ENCODE data around the gene CDYL2.

Gene CDYL2

DNA sequence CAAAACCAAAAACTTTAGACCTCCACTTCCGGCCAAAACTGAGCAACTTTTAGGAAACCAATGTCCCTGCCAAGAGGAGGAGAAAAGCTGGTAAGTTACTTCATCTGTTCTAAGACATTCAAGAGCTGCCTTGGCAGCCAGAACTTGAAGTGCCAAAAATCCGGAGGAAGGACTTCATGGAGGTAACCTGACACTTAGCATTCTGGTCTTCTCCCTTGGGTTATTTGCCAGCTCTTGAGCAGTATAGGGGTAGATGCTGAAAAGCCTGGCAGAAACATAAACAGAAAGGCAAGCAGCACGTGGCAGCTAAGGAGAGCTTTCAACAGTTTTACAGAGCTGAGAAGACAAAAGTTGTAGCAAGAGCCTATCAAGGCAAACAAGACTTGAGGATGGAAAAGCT is 53.2 kb downstream of the CDYL2 start:
- Histone ChIP-seq H3K36me3 (ENCODE audit: control insufficient read depth, insufficient read depth, low read length) (no peaks in the 10 kb centered on the region), H3K27me3 (ENCODE audit: control insufficient read depth, insufficient read depth, low read length) (no peaks in the 10 kb centered on the region), H3K4me1 (ENCODE audit: control insufficient read depth, insufficient read depth, low read length) (peaks cover 5% of the 10 kb centered on the region), H3K9ac (ENCODE audit: low read length) (no peak overlapping the region), H3K4me3 (ENCODE audit: low read depth, low read length) (no peak overlapping the region), H3K27ac (ENCODE audit: low read depth, low read length) (no peak overlapping the region), H3K9me3 (ENCODE audit: control insufficient read depth, insufficient read depth, low read depth, low read length) (no peaks in the 10 kb centered on the region)

DNA sequence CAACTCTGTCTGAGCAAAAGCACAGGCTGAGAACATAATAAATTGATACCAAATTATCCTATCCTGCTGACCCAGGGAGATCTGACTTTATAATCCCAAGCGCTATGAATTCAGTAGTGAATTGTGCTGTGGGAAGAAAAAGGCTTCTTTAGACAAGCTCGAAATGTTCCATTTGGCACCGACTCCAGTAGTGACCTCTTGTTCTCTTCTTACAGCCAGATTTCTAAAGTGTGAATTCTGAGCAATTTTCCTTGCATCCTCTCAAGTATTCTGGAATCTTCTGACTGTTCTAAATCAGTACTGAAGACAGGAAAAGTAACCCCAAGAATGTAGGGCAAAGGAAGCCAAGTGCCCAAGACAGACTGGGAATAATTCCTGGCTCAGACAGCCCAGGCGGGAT is 58.2 kb downstream of the CDYL2 start:
- H3K36me3 ChIP-seq (ENCODE audit: control insufficient read depth, insufficient read depth, low read length), result no peaks in the 10 kb centered on the region
- H3K27me3 ChIP-seq (ENCODE audit: control insufficient read depth, insufficient read depth, low read length), result no peaks in the 10 kb centered on the region
- no peak overlapping the region for H3K4me3 ChIP-seq (ENCODE audit: low read depth, low read length)
- no peak overlapping the region for H3K9ac ChIP-seq (ENCODE audit: low read length)
- H3K9me3 ChIP-seq (ENCODE audit: control insufficient read depth, insufficient read depth, low read depth, low read length), result no peaks in the 10 kb centered on the region
- H3K27ac ChIP-seq (ENCODE audit: low read depth, low read length), result no peak overlapping the region
- peaks cover under 1% of the 10 kb centered on the region; the same call in 1 of the 2 replicates for H3K4me1 ChIP-seq (ENCODE audit: control insufficient read depth, insufficient read depth, low read length)

DNA sequence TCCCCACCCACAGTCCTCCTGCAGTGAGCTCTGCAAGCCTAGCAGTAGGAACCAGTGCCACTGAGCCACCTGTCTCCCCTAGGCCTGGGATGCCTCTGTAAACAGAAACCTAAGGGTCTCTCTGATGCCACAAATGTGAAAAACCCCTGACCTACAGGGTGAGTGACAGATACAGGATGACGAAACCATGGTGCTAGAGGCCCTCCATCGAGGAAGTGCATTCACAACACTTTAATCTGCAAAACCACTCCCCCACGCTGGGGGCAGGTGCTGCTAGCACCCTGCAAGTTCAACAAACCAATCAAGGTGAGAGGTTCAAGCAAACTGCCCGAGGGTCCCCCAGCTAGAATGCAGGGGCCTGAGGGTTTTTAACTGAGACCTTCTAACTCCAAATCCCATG is 59.5 kb downstream of the CDYL2 start:
- Histone ChIP-seq H3K27me3 (ENCODE audit: control insufficient read depth, insufficient read depth, low read length) (no peaks in the 10 kb centered on the region), H3K9ac (ENCODE audit: low read length) (no peak overlapping the region), H3K9me3 (ENCODE audit: control insufficient read depth, insufficient read depth, low read depth, low read length) (0 out of 2 replicates have a peak, but pooled peaks cover 2% of the 10 kb centered on the region), H3K36me3 (ENCODE audit: control insufficient read depth, insufficient read depth, low read length) (no peaks in the 10 kb centered on the region), H3K27ac (ENCODE audit: low read depth, low read length) (no peak overlapping the region), H3K4me3 (ENCODE audit: low read depth, low read length) (no peak overlapping the region), H3K4me1 (ENCODE audit: control insufficient read depth, insufficient read depth, low read length) (no peaks in the 10 kb centered on the region)

DNA sequence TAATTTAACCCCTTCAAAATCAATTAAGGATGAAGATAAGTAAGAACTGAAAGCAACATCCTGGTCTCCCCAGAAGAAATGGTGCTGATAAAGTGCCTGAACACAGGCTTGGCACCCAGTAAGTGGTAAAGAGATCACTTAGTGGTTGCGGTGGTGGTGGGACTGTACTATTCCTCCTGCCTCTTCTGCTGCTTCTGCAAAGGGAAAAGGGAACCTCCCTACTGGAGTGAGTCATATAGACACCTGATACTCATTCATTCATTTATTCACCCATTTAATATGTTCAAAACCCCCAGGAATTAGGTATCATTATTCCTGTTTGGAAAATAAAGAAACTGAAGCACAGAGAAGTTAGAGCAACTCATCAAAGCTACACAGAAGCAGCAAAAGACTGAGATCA is 60.6 kb downstream of the CDYL2 start:
- H3K27ac ChIP-seq (ENCODE audit: low read depth, low read length), result no peak overlapping the region
- 0 out of 2 replicates have a peak, but pooled peaks cover 2% of the 10 kb centered on the region for H3K9me3 ChIP-seq (ENCODE audit: control insufficient read depth, insufficient read depth, low read depth, low read length)
- H3K36me3 ChIP-seq (ENCODE audit: control insufficient read depth, insufficient read depth, low read length), result no peaks in the 10 kb centered on the region
- H3K27me3 ChIP-seq (ENCODE audit: control insufficient read depth, insufficient read depth, low read length), result no peaks in the 10 kb centered on the region
- H3K4me3 ChIP-seq (ENCODE audit: low read depth, low read length), result no peak overlapping the region
- no peaks in the 10 kb centered on the region for H3K4me1 ChIP-seq (ENCODE audit: control insufficient read depth, insufficient read depth, low read length)
- H3K9ac ChIP-seq (ENCODE audit: low read length), result no peak overlapping the region

DNA sequence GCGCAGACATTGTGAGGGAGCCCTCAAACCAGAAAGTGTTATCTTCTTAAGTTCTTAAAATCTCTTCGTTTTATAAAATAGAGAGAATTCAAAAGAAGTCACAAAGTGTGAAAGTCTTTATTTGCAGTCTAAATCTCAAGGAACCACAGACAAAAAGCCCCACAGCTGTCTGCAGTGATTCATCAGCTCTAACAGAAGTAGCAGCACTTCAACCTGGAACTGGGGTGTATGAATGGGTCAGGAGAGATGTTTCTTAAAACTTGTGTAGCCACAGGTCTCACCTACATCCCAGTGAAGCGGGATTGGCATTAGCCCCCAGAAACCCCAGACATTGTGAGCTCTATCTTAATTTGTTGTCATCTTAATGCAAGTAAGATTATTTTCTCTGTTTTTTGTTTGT is 61.1 kb downstream of the CDYL2 start:
- Histone ChIP-seq H3K4me3 (ENCODE audit: low read depth, low read length) (no peak overlapping the region), H3K36me3 (ENCODE audit: control insufficient read depth, insufficient read depth, low read length) (no peaks in the 10 kb centered on the region), H3K27me3 (ENCODE audit: control insufficient read depth, insufficient read depth, low read length) (no peaks in the 10 kb centered on the region), H3K27ac (ENCODE audit: low read depth, low read length) (no peak overlapping the region), H3K9ac (ENCODE audit: low read length) (no peak overlapping the region), H3K9me3 (ENCODE audit: control insufficient read depth, insufficient read depth, low read depth, low read length) (0 out of 2 replicates have a peak, but pooled peaks cover 2% of the 10 kb centered on the region), H3K4me1 (ENCODE audit: control insufficient read depth, insufficient read depth, low read length) (no peaks in the 10 kb centered on the region)

DNA sequence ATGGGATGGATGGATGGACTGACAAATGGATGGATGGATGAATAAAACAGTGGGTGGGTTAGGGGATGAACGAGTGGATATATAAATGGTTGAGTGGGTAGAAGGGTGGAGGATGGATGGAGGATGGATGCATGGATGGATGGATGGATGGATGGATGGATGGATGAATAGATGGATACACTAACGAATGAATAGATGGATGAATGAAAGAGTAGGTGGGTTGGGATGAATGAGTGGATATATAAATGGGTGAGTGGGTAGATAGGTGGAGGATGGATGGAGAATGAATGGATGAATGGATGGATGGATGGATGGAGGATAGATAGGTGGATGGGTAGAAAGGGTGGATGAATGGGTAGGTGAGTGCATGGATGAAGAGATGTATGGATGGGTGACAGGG is 62.1 kb downstream of the CDYL2 start:
- Histone ChIP-seq H3K27me3 (ENCODE audit: control insufficient read depth, insufficient read depth, low read length) (no peaks in the 10 kb centered on the region), H3K4me1 (ENCODE audit: control insufficient read depth, insufficient read depth, low read length) (no peaks in the 10 kb centered on the region), H3K9me3 (ENCODE audit: control insufficient read depth, insufficient read depth, low read depth, low read length) (0 out of 2 replicates have a peak, but pooled peaks cover 2% of the 10 kb centered on the region), H3K4me3 (ENCODE audit: low read depth, low read length) (no peak overlapping the region), H3K36me3 (ENCODE audit: control insufficient read depth, insufficient read depth, low read length) (no peaks in the 10 kb centered on the region), H3K27ac (ENCODE audit: low read depth, low read length) (no peak overlapping the region), H3K9ac (ENCODE audit: low read length) (no peak overlapping the region)

DNA sequence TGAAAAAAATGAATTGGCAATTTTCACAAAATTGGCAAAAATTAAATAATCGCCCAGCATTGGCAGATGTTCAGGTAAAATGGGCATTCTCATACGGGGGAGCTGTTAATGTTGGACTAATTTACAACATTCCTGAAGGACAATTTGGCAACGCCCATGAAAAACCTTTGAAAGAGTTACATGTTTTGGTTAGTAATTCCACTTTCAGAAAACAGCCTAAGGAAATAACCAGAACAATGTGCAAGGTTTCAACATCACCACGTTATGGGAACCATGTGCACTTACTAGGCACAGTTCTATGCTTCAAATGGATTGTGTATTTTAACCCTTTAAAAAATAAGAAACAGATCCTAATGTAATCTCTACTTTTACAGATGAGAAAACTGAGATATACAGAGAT is 62.7 kb downstream of the CDYL2 start:
- Histone ChIP-seq H3K9ac (ENCODE audit: low read length) (no peak overlapping the region), H3K27ac (ENCODE audit: low read depth, low read length) (no peak overlapping the region), H3K4me3 (ENCODE audit: low read depth, low read length) (no peak overlapping the region), H3K27me3 (ENCODE audit: control insufficient read depth, insufficient read depth, low read length) (no peaks in the 10 kb centered on the region), H3K36me3 (ENCODE audit: control insufficient read depth, insufficient read depth, low read length) (no peaks in the 10 kb centered on the region), H3K4me1 (ENCODE audit: control insufficient read depth, insufficient read depth, low read length) (no peaks in the 10 kb centered on the region), H3K9me3 (ENCODE audit: control insufficient read depth, insufficient read depth, low read depth, low read length) (0 out of 2 replicates have a peak, but pooled peaks cover 2% of the 10 kb centered on the region)

DNA sequence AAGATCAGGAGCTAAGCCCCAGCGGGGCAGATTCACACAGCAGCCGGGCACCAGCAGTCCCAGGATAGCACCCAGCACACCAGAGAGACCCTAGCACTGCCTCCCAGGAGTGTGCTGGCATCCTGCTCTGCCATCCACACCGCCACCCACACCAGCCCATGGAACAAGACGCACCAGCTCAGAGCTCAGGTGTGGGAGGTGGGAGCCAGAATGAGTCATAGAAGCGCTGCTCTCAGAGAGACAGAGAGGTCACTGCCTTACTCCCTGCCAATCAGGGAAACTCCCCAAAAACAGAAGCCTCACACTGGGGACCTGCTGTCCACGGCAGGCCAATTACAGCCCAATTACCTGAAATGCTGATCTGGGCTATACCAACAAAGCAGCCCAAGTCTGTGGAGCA is 64.9 kb downstream of the CDYL2 start:
- Histone ChIP-seq H3K36me3 (ENCODE audit: control insufficient read depth, insufficient read depth, low read length) (no peaks in the 10 kb centered on the region), H3K4me1 (ENCODE audit: control insufficient read depth, insufficient read depth, low read length) (no peaks in the 10 kb centered on the region), H3K9me3 (ENCODE audit: control insufficient read depth, insufficient read depth, low read depth, low read length) (0 out of 2 replicates have a peak, but pooled peaks cover 2% of the 10 kb centered on the region), H3K9ac (ENCODE audit: low read length) (no peak overlapping the region), H3K27ac (ENCODE audit: low read depth, low read length) (no peak overlapping the region), H3K4me3 (ENCODE audit: low read depth, low read length) (no peak overlapping the region), H3K27me3 (ENCODE audit: control insufficient read depth, insufficient read depth, low read length) (no peaks in the 10 kb centered on the region)

DNA sequence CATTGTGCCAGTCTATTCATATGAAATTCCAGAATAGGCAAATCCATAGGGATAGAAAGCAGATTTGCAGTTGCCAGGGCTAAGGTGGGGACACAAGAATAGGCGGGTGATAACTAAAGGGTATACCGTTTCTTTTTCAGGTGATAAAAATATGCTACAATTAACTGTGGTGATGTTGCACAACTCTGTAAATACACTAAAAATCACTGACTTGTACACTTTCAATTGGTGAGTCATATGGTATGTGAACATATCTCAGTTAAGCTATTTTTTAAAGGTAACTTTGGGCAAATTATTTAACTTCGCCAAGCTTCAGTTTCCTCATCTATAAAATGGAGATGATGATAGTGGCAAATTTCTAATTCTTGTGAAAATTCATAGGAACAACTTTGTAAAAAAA is 65.9 kb downstream of the CDYL2 start:
- no peak overlapping the region for H3K9ac ChIP-seq (ENCODE audit: low read length)
- 0 out of 2 replicates have a peak, but pooled peaks cover 2% of the 10 kb centered on the region for H3K9me3 ChIP-seq (ENCODE audit: control insufficient read depth, insufficient read depth, low read depth, low read length)
- no peaks in the 10 kb centered on the region for H3K4me1 ChIP-seq (ENCODE audit: control insufficient read depth, insufficient read depth, low read length)

DNA sequence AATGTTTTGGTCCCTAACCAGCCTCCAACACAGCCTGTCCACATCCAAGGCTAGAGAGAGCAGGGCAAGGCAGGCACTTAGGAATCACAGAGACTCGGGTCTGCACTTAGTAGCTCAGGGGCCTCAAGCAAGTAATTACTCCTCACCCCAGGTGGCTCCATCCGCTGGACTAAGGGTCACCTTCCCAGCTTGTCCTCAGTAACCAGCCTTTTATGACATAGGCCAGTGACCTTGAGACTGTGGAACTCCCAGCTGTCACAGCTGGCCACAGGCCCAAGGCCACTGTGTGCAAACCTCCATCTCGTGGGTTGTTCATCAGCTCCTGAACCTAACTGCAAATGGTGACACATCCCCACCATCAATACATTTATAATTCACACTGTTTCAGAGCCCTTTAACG is 68.6 kb downstream of the CDYL2 start:
- no peak overlapping the region for H3K27ac ChIP-seq (ENCODE audit: low read depth, low read length)
- H3K9me3 ChIP-seq (ENCODE audit: control insufficient read depth, insufficient read depth, low read depth, low read length), result 0 out of 2 replicates have a peak, but pooled peaks cover 2% of the 10 kb centered on the region
- no peaks in the 10 kb centered on the region for H3K36me3 ChIP-seq (ENCODE audit: control insufficient read depth, insufficient read depth, low read length)
- no peak overlapping the region for H3K9ac ChIP-seq (ENCODE audit: low read length)
- H3K27me3 ChIP-seq (ENCODE audit: control insufficient read depth, insufficient read depth, low read length), result no peaks in the 10 kb centered on the region
- no peaks in the 10 kb centered on the region for H3K4me1 ChIP-seq (ENCODE audit: control insufficient read depth, insufficient read depth, low read length)
- no peak overlapping the region for H3K4me3 ChIP-seq (ENCODE audit: low read depth, low read length)

More for the DNA sequence above, 65.9 kb downstream of the CDYL2 start:
- Histone ChIP-seq H3K4me3 (ENCODE audit: low read depth, low read length) (no peak overlapping the region), H3K27ac (ENCODE audit: low read depth, low read length) (no peak overlapping the region), H3K27me3 (ENCODE audit: control insufficient read depth, insufficient read depth, low read length) (no peaks in the 10 kb centered on the region), H3K36me3 (ENCODE audit: control insufficient read depth, insufficient read depth, low read length) (no peaks in the 10 kb centered on the region)

DNA sequence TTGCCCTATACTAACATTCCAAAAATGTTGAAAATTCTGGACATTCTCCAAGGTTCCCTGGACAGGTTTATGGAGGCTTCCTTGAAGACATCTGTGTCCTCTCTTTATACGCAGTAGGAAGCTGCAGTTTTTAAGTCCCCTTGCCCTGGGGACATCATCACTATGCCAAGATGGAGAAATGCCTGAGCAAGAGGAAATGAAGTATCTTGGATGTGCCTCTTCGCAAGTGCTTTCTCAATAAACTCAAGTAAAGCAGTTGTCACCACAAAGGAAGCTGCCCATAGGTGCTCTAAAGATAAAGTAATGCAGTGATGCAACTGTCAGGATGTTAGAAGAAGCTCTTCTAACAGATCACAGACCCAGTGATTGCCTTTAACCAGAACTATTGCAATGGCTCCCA is 71.0 kb downstream of the CDYL2 start:
- Histone ChIP-seq H3K9me3 (ENCODE audit: control insufficient read depth, insufficient read depth, low read depth, low read length) (no peaks in the 10 kb centered on the region), H3K27me3 (ENCODE audit: control insufficient read depth, insufficient read depth, low read length) (no peaks in the 10 kb centered on the region), H3K4me3 (ENCODE audit: low read depth, low read length) (no peak overlapping the region), H3K36me3 (ENCODE audit: control insufficient read depth, insufficient read depth, low read length) (no peaks in the 10 kb centered on the region), H3K9ac (ENCODE audit: low read length) (no peak overlapping the region), H3K4me1 (ENCODE audit: control insufficient read depth, insufficient read depth, low read length) (no peaks in the 10 kb centered on the region), H3K27ac (ENCODE audit: low read depth, low read length) (no peak overlapping the region)

DNA sequence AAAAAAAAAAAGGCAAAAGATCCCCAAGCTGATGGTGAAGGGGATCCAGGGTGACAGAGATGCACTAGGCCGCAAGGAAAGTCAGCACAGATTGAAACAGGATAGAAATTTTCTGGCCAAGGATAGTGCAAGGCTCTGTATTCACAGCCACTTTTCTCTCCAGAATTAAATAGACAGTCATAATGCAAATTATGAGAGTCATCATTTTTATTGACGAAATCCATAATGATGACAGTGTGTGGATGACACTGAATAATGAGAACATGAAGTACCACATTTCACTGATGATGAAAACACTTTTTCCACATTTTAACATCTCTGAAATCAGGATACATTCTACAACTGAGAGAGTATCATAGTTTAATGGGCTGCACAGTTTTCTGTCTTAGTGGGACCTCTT is 72.5 kb downstream of the CDYL2 start:
- H3K4me1 ChIP-seq (ENCODE audit: control insufficient read depth, insufficient read depth, low read length), result no peaks in the 10 kb centered on the region
- H3K9ac ChIP-seq (ENCODE audit: low read length), result no peak overlapping the region
- H3K36me3 ChIP-seq (ENCODE audit: control insufficient read depth, insufficient read depth, low read length), result no peaks in the 10 kb centered on the region
- H3K27me3 ChIP-seq (ENCODE audit: control insufficient read depth, insufficient read depth, low read length), result no peaks in the 10 kb centered on the region
- H3K9me3 ChIP-seq (ENCODE audit: control insufficient read depth, insufficient read depth, low read depth, low read length), result no peaks in the 10 kb centered on the region
- no peak overlapping the region for H3K27ac ChIP-seq (ENCODE audit: low read depth, low read length)
- no peak overlapping the region for H3K4me3 ChIP-seq (ENCODE audit: low read depth, low read length)

Data from HUES6 (cell line).